C4-2B (cell line): ENCODE data around the gene DPPA4.

Experiments
- ZFX ChIP-seq: fragments of 450-650 bp; IDR thresholded peaks from 2 replicates; pipeline ENCODE4 v1.6.1; 2017
- TF ChIP-seq, protein P1 (sequence below): fragments of 450-650 bp; conservative IDR thresholded peaks from 2 replicates; pipeline ENCODE4 v1.5.1; 2017; ENCODE audit warnings: mild to moderate bottlenecking

GRCh38 chr3:109375975-109376374 lies 38.6 kb upstream of the DPPA4 start:
- TF ChIP-seq, protein P1, sequence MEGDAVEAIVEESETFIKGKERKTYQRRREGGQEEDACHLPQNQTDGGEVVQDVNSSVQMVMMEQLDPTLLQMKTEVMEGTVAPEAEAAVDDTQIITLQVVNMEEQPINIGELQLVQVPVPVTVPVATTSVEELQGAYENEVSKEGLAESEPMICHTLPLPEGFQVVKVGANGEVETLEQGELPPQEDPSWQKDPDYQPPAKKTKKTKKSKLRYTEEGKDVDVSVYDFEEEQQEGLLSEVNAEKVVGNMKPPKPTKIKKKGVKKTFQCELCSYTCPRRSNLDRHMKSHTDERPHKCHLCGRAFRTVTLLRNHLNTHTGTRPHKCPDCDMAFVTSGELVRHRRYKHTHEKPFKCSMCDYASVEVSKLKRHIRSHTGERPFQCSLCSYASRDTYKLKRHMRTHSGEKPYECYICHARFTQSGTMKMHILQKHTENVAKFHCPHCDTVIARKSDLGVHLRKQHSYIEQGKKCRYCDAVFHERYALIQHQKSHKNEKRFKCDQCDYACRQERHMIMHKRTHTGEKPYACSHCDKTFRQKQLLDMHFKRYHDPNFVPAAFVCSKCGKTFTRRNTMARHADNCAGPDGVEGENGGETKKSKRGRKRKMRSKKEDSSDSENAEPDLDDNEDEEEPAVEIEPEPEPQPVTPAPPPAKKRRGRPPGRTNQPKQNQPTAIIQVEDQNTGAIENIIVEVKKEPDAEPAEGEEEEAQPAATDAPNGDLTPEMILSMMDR = no peak
- no peak for TF ChIP-seq ZFX
